Activated CD8-positive, alpha-beta memory T cell treated with anti-CD3 and anti-CD28 coated beads, Interleukin-2, amount 50 U/mL, for 4 hours (primary cell): ENCODE measurements around the gene DOCK4.
"Not testable (repeated sequence)": the region's sequence is repeated elsewhere in the genome, so short reads cannot be mapped to it uniquely, and the experiment has no call there.

Experiments
- DNase-seq: peaks from one replicate; pipeline ENCODE4 v3.0.0-alpha.2; 2020

DOCK4 gene

GRCh38 chr7:112206238-112206990 is at the start of gene DOCK4, which contains the start of gene ZNF277:
TSS of gene DOCK4 (minus strand) at chr7:112206399. CDS start at chr7:112206138, 261 bp downstream.
TSS of gene ZNF277 (plus strand) at chr7:112206695. CDS start at chr7:112206717, 22 bp downstream.
- DNase-seq: peak; percentile 100

GRCh38 chr7:112255388-112255720 is 49.2 kb upstream of the DOCK4 start:
- no peak for DNase-seq

DNA sequence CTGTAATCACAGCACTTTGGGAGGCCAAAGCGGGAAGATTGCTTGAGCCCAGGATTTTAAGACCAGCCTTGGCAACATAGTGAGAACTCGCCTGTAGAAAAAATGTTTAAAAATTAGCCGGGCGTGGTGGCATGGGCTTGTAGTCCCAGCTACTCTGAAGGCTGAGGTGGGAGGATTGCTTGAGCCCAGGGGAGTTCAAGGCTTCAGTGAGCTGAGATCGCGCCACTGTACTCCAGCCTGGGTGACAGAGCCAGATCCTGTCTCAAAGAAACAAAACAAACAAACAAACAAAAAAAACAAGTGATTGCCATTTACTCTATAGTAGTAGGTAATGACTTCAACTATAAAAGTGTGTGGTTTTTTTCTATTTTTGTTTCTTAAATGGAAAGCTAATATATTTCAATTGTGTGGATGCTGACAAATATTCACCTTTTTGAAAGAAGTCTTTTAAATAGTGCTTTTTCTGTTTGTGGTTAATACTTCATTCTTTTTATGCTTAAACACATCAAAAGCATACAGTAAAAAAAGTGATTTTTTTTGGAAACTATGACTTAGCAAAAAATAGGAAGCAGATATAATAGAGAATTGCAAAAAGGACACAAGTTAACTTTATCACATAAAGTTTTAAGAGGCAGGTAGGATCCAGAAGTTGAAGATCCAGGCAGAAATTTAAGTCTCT is 48.6 kb upstream of the DOCK4 start:
- no peak for DNase-seq

- DNase-seq: no peak
These were observed 48.0 kb upstream of the DOCK4 start for GRCh38 chr7:112254156-112254555.

DNA sequence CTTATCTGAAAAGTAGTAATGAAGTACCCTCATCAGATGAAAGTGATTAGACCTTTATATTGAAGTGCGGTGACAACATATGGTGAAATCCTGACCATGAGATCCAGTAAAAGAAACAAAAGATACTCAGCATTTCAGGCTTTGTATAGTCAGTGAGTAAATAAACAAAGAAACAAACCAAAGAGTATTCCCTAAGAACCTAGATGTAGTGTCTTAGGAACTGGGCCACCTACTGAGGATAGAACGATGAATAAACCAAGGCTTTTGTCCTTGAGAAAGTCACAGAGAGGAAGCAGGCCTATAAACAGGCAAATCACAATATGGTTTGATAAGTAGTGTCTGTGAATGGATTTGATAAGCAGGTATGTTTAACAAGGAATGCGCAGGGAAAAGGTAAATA is 46.5 kb upstream of the DOCK4 start:
- no peak for DNase-seq

GRCh38 chr7:112252141-112252540 is 45.9 kb upstream of the DOCK4 start:
- no peak for DNase-seq

- DNase-seq: not testable (repeated sequence)
These were observed 43.8 kb upstream of the DOCK4 start for GRCh38 chr7:112249967-112250366.

GRCh38 chr7:112248598-112248997 is 42.4 kb upstream of the DOCK4 start:
- no peak for DNase-seq

DNA sequence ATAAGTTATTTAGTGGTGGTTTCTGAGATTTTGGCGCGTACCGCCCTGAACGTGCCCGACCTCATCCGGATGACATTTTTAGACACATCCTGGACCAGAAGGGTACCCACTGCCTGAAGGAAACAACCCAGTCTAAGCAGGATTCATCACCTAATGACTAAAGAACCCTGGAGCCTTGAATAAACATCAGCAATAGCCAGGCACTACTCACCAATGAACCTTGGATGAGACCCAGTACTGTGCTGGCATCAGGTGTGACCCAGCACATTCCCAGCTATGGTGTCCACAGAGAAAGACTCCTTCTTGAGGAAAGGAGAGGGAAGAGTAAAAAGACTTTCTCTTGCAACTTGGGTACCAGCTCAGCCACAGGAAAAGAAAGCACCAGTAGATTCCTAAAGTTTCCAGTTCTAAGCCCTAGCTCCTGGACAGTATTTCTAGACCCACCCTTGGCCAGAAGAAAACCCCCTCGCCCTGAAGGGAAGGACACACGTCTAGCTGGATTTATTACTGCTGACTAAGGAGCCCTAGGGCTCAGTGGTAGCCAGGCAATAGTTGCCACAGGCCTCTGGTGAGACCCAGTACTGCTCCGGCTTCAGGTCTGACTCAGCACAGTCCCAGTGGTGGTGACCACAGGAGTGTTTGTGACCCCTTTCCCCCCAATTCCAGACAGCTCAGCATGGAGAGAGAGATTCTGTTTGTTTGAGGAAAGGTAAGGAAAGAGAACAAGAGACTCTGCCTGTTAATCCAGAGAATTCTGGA is 32.8 kb upstream of the DOCK4 start:
- DNase-seq: no peak

DNA sequence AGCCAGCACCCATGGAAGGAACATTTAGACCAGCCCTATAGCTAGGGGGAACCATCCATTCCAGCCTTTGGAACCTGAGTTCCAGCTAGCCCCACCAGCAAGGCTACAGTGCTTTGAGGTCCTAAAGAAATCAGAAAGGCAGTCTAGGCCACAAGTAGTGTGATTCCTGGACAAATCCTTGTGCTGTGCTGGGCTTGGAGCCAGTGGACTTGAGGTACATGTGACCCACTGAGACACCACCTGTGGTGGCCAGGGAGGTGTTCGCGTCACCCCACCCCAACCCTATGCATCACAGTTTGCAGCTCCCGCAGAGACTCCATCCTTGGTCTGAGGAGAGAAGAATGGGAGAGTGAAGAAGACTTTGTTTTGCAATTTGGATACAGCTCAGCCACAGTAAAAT is 32.1 kb upstream of the DOCK4 start:
- no peak for DNase-seq

DNA sequence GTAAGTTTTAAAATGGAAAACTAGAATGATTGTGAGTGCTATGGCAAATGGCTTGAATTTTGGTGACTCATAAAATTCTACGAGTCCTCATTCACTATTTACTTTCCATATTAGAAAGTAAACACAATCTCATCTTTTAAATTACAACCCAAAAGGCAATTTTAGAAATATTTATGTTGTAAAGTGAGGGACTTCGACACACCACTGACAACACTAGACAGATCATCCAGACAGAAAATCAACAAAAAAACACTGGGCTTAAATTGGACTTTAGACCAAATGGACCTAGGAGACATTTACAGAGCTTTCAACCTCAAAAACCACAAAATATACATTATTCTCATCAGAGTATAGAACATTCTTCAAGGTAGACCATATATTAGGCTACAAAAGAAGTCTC is 30.4 kb upstream of the DOCK4 start:
- DNase-seq: no peak

DNA sequence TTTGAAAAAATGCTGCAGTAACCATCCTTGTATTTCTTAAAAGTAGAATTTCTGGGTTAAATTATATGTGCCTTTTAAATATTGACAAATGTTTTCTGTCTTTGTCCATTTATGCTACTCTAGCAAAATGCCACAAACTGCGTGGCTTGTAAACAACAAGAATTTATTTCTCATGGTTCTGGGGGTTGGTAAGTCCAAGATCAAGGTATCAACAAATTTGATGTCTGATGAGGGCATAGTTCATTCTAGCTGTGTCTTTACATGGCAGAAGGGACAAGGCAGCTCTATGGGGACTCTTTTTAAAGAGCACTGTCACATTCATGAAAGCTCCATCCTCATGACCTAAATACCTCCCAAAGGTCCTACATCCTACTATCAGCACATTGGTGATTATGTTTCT is 27.9 kb upstream of the DOCK4 start:
- no peak for DNase-seq

GRCh38 chr7:112233048-112233697 is 27.0 kb upstream of the DOCK4 start:
- no peak for DNase-seq

GRCh38 chr7:112232212-112232978 is 26.2 kb upstream of the DOCK4 start:
- DNase-seq: no peak

DNA sequence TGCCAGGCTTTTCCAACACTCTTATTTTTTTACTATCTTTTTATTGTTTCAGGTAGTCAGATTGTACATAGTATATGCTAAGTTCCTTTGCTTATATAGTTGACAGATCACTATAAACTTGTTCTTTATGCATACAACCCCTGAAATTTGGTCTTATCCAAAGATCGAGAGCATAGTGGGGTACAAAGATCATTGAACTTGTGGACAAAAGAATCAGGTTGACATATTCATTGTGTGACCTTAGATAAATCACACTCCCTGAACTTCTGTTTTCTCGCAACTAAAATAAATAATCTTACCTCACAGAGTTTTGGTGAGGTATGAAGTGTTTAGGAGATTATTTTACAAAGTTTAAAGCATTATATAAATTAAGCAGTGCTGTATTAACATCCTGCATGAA is 22.4 kb upstream of the DOCK4 start:
- no peak for DNase-seq

DNA sequence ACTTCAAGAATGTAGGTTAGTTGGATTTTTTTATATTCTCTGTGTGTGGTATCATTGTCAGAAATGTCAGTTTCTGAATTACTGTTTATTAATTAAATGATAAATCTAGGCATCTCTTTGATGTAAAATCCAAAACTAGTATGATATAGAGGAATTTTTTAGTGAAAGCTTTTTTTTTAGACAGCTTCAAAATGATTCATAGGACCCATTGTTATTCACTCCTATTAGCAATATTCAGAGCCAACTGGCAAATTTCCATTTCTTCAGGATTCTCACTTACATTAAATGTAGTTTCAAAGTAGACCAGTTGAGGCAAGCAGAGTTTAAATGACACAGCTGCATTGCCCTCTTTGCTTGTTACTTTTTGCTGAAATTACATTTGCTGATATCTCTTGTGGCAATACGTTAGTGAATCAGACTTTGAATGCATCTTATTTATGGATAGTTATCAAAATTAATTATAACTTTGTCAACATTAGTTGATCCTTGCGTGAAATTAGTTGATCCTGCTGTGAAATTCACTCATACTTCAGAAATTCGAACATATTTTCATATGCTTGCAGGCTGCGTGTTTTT is 20.6 kb upstream of the DOCK4 start:
- DNase-seq: no peak

- no peak for DNase-seq
These were observed 18.8 kb upstream of the DOCK4 start for GRCh38 chr7:112225006-112225405.

DNA sequence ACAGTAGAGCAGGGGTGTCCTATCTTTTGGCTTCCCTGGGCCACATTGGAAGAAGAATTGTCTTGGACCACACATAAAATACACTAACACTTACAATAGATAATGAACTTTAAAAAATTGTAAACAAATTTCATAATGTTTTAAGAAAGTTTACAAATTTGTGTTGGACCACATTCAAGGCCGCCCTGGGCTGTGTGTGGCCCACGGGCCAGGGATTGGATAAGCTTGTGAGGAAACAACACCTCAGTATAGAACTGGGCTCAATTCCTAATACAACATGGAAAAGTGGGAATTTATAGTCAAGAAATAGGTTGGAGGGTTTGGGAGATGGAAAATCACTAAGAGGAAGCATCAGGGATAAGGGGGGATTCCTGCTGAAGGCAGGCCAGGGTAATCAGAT is 18.0 kb upstream of the DOCK4 start:
- DNase-seq: no peak

DNA sequence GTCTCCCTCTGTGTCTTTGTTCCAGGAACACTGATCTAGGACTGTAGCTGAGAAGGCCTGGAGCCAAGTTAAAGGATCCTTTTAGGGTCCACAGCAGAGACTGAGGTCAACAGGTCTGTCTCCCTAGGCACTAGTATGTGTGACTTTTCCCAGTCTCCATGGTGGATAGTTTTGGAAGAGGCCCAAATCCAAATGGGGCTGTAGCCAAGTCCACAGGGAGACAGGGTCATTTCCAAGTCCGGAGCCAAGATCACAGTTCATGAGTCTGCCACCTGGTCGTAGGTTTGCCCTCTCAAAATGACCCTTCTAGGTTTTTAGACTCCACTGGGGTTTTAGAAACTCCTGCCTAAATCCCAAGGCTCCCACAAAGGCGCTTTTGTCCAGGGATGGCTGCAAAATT is 17.1 kb upstream of the DOCK4 start:
- no peak for DNase-seq

DNA sequence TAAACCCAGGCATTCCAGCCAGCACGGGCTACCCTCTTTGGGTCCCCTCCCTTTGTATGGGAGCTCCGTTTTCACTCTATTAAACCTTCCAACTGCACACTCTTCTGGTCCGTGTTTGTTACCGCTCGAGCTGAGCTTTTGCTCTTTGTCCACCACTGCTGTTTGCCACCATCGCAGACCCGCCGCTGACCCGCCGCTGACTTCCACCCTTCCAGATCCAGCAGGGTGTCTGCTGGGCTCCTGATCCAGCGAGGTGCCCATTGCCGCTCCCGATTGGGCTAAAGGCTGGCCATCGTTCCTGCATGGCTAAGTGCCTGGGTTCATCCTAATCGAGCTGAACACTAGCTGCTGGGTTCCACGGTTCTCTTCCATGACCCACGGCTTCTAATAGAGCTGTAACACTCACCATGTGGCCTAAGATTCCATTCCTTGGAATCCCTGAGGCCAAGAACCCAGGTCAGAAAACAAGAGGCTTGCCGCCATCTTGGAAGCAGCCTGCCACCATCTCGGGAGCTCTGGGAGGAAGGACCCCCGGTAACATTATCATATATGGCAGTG is 14.8 kb upstream of the DOCK4 start:
- no peak for DNase-seq

DNA sequence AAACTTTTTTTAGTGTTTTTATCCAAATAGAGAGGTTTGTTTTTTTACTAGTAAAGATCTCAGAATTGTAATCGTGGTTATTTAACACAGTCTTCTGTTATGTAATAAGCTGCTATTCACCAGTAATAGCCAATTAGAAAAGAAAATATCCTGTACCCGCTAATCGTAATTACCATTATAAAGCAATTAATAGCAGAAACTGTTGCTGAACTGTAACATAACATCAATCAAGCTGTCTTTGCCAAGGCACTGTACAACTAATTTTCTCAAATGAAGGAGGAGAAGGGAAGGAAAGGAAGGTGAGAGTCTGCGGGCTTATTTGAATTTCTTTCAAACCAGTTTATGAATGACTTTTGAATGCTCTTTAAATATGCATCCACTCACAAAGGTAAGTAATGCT is 9.6 kb upstream of the DOCK4 start:
- DNase-seq: no peak

GRCh38 chr7:112214883-112215282 is 8.7 kb upstream of the DOCK4 start:
- DNase-seq: no peak
